Psoas muscle (tissue), 8 donors: ENCODE results near the gene TSPAN5. TPM values are rescaled to one million over a fixed set of nuclear protein-coding genes. Genes with fewer than 3 reads are reported as not detected.

ENCODE experiments used
- ATAC-seq, 4 donors: fragments of 200-7000 bp; cut with Tn5 transposase; one replicate each; pipeline ENCODE4 v1.9.1; 2020; ENCODE audit warnings: moderate library complexity in 3 of 4, mild to moderate bottlenecking in 2 of 4
- DNase-seq, 2 donors: peaks; one replicate each; pipeline ENCODE4 v3.0.0-alpha.2; 2020
- H3K27ac ChIP-seq: fragments of 200-600 bp; one replicate; pipeline ENCODE4 v1.8.0; 2022
- H3K27me3 ChIP-seq, 3 donors: fragments of 200-600 bp in 1 of 3; one replicate each; pipeline versions ENCODE4 v1.6.1 to v1.8.0; 2013 to 2022; ENCODE audit warnings: low read length in 2 of 3, mild to moderate bottlenecking in 2 of 3, moderate library complexity in 1 of 3; ENCODE audit not compliant: insufficient read depth in 3 of 3
- H3K36me3 ChIP-seq, 2 donors: fragments of 200-600 bp in 1 of 2; one replicate each; pipeline versions ENCODE4 v1.6.1 to v1.8.0; 2013 to 2022; ENCODE audit warnings: low read depth in 1 of 2, mild to moderate bottlenecking in 1 of 2, moderate library complexity in 1 of 2; ENCODE audit not compliant: insufficient read depth in 1 of 2
- H3K4me1 ChIP-seq: fragments of 200-600 bp; one replicate; pipeline ENCODE4 v1.8.0; 2022
- H3K4me3 ChIP-seq: fragments of 200-600 bp; one replicate; pipeline ENCODE4 v1.8.0; 2022; ENCODE audit warnings: mild to moderate bottlenecking
- H3K9me3 ChIP-seq: fragments of 200-600 bp; one replicate; pipeline ENCODE4 v1.8.0; 2022
- CTCF ChIP-seq: fragments of 200-600 bp; IDR thresholded peaks from one replicate; pipeline ENCODE4 v1.8.0; 2022; ENCODE audit warnings: antibody characterized with exemption
- WGBS, 3 donors: extraction: QIAGEN DNeasy Blood & Tissue Kit; methylation state at CpG; one replicate each; pipeline versions ENCODE4 v1.1.6 to v1.1.7; 2013; 5-methylcytosine and 5-hydroxymethylcytosine counted together
- intact Hi-C, 2 donors: fragments of 100-400 bp; cut with DNase I; formaldehyde crosslinking; loops; one replicate each; pipeline versions ENCODE4 v1.11.0 to v1.14.2; 2022
- polyA plus RNA-seq, 3 donors: library from polyadenylated mRNA; stranded (reverse); fragments of 200-250 nt; gene quantifications; one replicate each; pipeline ENCODE4 v1.2.3, GENCODE V29; 2013
- total RNA-seq, 4 donors: library from RNA; stranded (reverse); fragmentation: NEBNext Ultra II Directional in 2 of 4; extraction: Animal tissue kit (Norgen Biotek cat#: 25700) in 2 of 4; gene quantifications; one replicate each; pipeline versions ENCODE4 v1.2.1 to v1.2.4, GENCODE V29; 2021 to 2023
- donor health status: healthy with polysubstance abuse.
- donor health status: DM: no; HTN: no; CAD: no; lungs with moderate emphysema.
- donor health status: Bipolar disorder and iron deficiency.
- donor health status: healthy.
- donor health status: DM: yes; HTN: yes; CAD: no.
- donor health status: DM: no; HTN: no; CAD: no.
- donor health status: DM: no; HTN: no; CAD: no.
- donor health status: DM: yes; HTN: yes; CAD: no.

Gene TSPAN5
- total and polyA plus RNA-seq, 7 donors, result 0.63 to 7.3 (median 3.8) TPM

GRCh38 chr4:98491899-98492559, 166.4 kb downstream of the TSPAN5 start:
- no peaks in the 10 kb centered on the region for H3K9me3 ChIP-seq
- no peak overlapping the region for H3K27ac ChIP-seq
- H3K27me3 ChIP-seq, result no peaks in the 10 kb centered on the region
- H3K4me3 ChIP-seq, result no peak overlapping the region
- H3K36me3 ChIP-seq, result no peaks in the 10 kb centered on the region
- intact Hi-C loops, result no loop called here
- no peak for TF ChIP-seq CTCF
- no peak for DNase-seq
- ATAC-seq, result no peak
- 83 to 95% (median 87%) methylated on average over 7 of the region's 7 CpGs for WGBS, 3 donors
- no peaks in the 10 kb centered on the region for H3K4me1 ChIP-seq

DNA sequence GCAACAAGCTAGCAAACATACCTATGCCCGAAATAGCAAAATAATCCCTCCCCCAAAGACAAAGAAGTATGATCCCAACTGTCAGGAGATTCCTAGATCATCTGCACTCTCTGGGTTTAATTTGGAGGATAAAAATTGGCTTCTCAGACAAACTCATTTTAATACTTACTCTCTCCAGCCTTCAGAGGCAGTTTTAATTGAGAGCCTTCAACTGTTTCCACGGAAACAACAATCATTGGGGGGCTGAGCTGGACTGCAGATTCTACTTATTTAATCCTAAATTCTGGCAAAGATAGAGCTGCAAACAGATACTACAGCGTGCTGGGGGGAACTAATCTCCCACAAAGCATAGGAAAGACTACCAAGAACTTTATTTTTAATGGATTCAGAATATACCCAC, 168.2 kb downstream of the TSPAN5 start:
- H3K27ac ChIP-seq, result no peak overlapping the region
- H3K4me3 ChIP-seq, result no peak overlapping the region
- no peak for DNase-seq
- H3K36me3 ChIP-seq, result no peaks in the 10 kb centered on the region
- 89 to 92% (median 91%) methylated on average over 3 of the region's 3 CpGs for WGBS, 3 donors
- H3K9me3 ChIP-seq, result no peaks in the 10 kb centered on the region
- ATAC-seq, result no peak
- intact Hi-C loops, result no loop called here
- no peaks in the 10 kb centered on the region for H3K4me1 ChIP-seq
- TF ChIP-seq CTCF, result no peak
- H3K27me3 ChIP-seq, result no peaks in the 10 kb centered on the region

DNA sequence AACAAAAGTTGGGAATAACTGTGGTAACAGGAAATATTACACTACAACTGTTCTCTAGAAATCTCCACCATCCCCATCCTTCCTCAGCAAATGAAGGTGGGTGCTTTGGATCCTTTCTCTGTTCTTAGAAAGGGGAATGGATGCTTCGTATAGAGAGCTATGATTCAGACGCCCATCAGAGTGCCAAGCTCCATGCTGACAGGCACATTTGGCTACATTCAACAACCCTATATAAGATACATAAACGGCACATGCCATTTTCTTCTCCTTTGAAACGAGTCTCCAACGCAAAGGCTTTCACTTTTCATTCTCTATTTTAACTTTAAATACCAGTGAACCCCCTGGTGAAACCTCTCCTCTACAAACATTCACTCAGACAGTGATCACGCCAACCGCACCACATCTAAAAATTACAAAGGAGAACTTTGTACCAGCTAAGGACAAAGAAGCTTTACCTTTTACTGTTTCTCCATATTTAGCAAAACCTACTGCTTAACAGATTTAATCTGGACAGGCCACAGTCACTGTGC, 172.5 kb downstream of the TSPAN5 start:
- no peaks in the 10 kb centered on the region for H3K9me3 ChIP-seq
- no peaks in the 10 kb centered on the region for H3K4me1 ChIP-seq
- no peak overlapping the region for H3K27ac ChIP-seq
- ATAC-seq (no peak), DNase-seq (no peak)
- intact Hi-C loops, result no loop called here
- H3K4me3 ChIP-seq, result no peak overlapping the region
- H3K36me3 ChIP-seq, result no peaks in the 10 kb centered on the region
- TF ChIP-seq CTCF, result no peak
- H3K27me3 ChIP-seq, result no peaks in the 10 kb centered on the region
- WGBS, 3 donors, result 89 to 94% (median 92%) methylated on average over 7 of the region's 7 CpGs

- no peaks in the 10 kb centered on the region for H3K27me3 ChIP-seq
- H3K36me3 ChIP-seq, result no peaks in the 10 kb centered on the region
- no peaks in the 10 kb centered on the region for H3K4me1 ChIP-seq
- no peak overlapping the region for H3K4me3 ChIP-seq
- ATAC-seq, result no peak
- no peak for DNase-seq
- intact Hi-C loops, result no loop called here
- H3K9me3 ChIP-seq, result no peaks in the 10 kb centered on the region
- no peak overlapping the region for H3K27ac ChIP-seq
- TF ChIP-seq CTCF, result no peak
- 92 to 94% (median 93%) methylated on average over 3 of the region's 3 CpGs for WGBS, 3 donors
Measured at GRCh38 chr4:98484031-98484430, 174.4 kb downstream of the TSPAN5 start.
